ENCODE results near the gene CHST8.
"Not testable (repeated sequence)": the region's sequence is repeated elsewhere in the genome, so short reads cannot be mapped to it uniquely, and the experiment has no call there.

Gene CHST8

GRCh38 chr19:33693678-33694077, 71.9 kb downstream of the CHST8 start:
- DNase-seq = no peak

DNA sequence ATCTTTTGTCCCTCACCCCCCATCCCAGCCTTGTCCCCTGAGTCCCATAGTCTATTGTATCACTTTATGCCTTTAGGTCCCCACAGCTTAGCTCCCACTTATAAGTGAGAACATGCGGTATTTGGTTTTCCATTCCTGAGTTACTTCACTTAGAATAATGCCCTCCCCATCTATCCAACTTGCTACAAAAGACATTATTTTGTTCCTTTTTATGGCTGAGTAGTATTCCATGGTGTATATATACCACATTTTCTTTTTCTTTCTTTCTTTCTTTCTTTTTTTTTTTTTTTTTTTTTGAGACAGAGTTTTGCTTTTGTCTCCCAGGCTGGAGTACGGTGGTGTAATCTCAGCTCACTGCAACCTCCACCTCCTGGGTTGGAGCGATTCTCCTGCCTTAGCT, 73.8 kb downstream of the CHST8 start:
- not testable (repeated sequence) for DNase-seq

- no peak for DNase-seq
Measured at GRCh38 chr19:33697766-33698165, 76.0 kb downstream of the CHST8 start.

DNA sequence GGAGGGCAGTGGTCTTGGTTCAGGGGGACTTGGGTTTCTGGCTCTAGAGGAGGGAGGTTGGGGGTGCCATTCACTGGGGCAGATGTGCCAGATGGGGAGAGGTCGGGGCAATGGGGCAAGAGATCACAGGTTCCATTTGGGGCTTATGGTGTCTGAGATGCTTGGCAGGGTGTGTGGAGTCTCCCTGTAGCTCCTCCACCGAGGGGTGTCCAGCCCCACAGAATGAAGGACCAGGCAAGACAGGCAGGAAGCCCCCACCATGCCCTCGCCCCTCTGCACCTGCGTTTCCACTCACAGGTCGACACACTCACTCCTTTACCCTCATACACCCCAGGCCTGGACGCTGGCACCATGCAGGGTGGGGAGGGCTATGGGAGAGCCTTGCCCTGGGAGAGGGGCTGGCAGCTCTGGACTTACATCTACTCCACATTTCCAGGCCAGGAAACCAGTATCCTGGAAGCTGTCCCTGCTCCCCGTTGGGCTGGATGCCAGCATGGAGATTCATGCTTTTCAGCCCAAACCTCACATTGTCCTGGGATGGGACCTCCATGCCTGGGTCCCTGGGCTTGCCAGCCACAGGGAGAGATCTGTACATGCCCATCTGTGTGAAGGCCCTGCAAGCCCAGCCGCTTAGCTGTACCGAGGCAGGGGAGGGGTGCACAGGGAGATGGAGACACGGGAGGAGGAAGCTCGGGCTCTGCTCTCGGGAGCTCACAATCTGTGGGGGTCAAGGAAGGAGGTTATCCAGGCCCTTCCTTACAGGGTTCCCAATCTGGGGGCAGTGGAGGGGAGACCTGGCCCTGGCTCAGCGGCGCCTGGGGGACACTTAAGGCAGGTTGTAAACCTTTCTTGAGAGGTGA, 77.1 kb downstream of the CHST8 start:
- no peak for DNase-seq

DNA sequence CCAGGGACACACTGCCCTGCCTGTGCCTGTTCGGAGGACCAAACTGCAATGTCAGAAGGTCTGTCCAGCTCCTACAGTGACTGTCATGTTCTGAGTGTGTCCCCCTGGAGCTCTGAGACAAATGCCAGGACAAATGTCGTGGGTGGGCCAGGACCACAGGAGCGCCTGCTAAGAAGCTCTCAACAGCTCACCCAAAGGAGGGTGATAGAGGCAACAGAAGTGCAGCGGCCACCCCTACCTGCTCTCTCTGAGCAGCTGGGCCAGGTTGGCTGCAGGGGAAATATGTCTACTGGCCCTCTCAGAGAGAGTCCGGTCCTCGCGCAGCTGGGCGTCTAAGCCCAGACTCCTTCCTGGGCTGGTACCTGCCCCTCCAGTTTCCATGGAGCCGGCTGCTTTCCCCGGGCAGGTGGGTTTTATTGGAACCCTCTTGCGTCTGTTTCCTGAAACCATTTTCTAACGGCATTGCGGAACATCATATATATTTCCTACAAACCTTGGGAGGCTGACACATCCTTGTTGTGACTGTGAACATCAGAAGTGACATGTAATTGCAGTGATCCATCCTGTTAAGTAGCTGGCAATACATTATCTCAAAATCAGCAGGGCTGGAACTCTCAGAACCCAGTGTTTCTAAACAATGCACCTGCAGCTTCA, 78.1 kb downstream of the CHST8 start:
- no peak for DNase-seq

GRCh38 chr19:33700408-33701013, 78.8 kb downstream of the CHST8 start:
- no peak for DNase-seq

DNA sequence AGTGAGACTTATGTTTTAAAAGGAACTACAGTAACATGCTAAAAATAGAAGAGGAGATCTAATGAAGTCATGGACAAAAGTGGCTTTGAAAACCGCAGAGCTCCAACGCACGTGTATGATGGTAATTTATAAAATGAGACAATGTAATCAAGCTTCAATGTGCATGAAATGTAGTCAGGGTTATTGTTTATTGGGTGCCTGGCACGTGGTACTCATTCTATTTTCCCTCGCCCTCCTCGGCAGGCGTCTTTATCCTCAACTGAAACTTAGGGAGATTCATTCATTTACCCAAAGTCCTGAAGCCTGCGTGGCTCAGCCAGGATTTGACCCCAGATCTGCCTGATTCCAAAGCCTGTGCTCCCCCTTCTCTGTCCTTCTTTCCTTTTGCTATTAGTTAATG, 79.8 kb downstream of the CHST8 start:
- DNase-seq = no peak

- no peak for DNase-seq
Measured at GRCh38 chr19:33702606-33703437, 81.1 kb downstream of the CHST8 start.

DNA sequence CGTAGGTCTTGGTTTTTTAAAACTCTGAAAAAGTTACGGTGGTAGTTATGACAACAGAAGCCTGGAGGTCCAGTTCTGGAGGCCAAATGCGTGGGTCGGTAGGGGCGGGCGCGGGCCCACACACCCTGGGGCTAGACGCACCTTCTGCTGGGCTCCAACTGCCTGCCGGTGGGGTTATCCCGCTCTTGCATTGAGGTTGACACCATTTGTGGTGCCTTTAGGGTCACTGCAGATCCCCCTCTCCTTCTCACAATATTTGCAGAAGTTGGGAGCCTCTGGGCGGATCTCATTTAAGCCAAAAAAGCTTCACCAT, 81.6 kb downstream of the CHST8 start:
- DNase-seq = no peak

- DNase-seq = no peak
Measured at GRCh38 chr19:33703821-33704220, 82.1 kb downstream of the CHST8 start.

DNA sequence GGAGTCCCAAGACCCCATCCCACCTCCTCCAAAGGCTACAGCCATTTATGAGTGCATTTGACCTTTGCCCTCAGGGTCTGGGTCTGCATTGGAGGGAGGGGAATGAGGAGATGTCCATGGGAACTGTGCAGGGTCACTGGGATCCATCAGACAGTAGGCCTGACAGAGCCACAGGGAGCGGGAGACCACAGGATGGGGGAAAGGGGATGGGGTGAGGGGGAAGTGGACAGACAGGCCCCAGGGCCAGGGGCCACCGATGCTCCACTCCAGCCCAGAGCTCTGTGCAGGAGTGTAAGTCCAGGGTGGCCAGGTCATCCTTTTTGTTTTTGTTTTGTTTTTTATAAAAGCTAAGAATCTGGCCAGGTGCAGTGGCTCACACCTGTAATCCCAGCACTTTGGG, 82.5 kb downstream of the CHST8 start:
- DNase-seq = no peak

GRCh38 chr19:33705090-33705847, 83.5 kb downstream of the CHST8 start:
- no peak for DNase-seq

- DNase-seq = no peak
Measured at GRCh38 chr19:33705860-33706259, 84.1 kb downstream of the CHST8 start.

DNA sequence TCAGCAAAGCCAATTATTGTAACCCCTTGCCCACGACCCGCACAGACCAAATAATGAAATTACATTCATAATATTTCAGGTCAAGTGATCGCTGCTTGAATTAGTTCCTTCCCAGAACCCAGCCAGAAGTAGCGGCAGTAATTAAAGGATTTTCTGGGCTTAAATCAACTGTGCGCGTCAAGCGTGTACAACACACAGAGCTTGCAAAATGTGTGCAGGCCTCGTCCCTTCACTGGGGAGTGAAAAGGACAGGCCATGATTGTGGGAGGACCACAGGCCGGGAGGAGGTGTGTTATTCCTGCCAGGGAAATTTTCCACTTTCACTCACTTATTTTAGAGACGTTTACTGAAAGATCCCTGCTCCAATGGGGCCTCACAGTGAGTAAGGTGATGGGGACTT, 84.9 kb downstream of the CHST8 start:
- no peak for DNase-seq

- DNase-seq = no peak
Measured at GRCh38 chr19:33712268-33712667, 90.5 kb downstream of the CHST8 start.

DNA sequence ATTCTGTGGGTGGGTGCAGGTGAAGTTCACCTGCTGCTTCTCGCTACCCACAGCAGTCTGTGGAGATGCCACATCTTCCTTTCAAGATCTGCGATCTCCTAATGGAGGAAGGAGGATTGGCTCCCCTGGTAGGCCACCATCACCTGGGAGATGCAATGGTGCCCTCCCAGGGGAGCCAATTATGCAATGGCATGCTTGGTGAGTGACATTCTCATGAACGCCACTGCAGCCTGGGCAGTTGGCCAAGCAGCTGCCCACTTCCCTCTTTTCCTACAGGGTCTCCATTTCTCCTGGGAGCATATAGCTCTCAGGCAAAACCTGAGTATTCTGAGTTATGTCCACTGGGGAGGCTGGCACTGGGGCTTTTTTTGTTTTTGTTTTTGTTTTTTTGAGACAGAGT, 91.4 kb downstream of the CHST8 start:
- DNase-seq = no peak

- DNase-seq = no peak
Measured at GRCh38 chr19:33714149-33714548, 92.4 kb downstream of the CHST8 start.

DNA sequence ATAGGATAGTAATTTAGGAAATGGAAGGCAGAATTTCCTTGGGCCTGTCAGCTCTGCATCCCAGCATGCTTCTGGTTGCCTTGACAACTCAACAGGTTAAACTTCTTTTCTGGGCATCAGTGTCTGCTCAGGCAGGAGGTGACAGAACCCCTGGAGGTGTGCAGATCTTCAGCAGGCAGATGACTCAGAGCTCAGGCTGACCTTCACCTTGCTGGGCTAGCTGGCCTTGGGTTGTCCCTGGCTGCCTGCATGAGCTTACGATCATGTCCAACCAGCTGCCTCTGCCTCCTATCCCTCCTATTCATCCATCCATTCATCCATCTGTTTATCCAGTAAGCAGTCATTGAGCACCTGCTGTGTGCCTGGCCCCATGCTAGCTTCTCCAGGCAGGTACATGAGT, 93.7 kb downstream of the CHST8 start:
- DNase-seq = no peak

DNA sequence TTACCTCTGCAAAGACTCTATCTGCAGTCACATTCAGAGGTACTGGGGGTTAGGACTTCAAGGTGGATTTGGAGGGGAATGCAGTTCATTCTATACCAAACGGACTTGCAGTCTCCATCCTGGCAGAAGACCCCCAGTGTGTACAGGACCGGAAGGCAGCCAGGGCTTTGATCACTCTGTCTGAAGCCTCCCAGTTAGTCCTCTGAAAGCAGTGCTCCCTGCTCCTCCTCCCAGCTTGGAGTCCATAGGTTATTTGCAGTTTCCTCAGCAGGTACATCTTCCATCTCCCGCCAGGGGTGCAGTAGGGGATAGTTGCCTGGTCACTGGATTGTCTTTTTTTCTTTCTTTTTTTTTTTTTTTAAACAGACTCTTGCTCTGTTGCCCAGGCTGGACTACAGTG, 96.1 kb downstream of the CHST8 start:
- DNase-seq = no peak

DNA sequence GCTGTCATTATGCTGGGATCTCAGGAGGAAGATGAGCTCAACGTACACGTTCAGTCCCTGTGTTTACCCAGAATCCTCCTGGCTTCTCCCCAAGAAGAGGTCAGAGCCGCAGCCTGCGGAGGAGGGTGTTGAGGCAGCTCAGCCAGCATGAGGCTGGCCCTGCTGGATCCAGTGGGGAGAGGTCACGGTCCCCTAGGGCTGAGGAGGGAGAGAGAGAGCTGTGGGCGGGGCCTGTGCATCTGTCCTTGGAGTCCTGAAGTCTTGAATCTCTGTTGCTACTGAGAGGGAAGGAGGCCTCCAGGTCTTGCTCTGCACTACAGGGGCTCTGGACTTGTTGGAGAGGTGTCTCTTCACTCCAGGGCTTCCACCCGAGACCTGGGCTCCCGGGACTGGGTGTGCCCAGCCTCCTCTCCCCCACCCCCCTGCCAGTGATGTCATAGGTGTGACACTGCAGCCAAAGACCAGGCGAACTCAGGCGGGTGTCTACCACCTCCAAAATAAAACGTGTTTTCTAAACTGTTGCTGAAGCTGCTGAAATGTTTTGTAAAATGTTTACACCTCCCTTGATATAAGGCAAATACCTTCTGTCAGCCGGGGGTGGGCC, 97.0 kb downstream of the CHST8 start:
- DNase-seq = no peak

DNA sequence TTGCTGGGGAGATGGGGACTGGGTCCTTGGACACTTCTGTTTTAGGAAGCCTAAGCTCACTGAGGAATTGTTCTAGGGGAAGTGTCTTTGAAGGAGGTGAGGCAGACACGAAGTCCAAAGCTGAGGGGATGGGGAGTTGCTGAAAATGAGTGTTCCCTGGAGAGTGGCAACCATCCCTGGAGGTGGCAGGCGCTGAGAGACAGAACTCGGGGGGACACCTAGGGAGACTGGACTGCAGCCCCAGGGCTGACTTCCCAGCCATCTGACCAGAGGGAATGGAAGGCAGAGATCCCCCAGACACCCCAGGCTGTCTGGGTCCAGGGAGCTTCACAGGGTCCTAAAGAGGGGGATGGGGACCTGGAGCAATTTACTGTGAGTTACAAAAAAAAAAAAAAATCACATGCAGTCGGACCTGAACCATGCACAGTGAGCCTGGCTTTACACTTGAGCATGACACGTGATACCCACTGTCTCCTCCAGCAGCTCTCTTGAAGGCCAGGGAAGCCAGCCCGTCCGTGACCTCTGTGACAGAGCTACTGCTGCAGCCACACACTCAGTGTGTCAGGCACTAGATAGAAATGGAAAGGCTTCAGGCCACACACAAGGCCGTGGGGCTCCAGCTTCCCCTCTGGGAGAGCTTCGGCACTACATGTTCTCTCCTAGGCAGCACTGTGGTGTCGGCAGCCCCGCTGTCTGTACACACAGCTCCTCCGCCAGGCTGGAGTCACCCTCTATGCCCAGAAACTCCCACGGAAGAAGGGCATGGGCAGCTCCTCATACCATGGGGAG, 97.8 kb downstream of the CHST8 start:
- no peak for DNase-seq

DNA sequence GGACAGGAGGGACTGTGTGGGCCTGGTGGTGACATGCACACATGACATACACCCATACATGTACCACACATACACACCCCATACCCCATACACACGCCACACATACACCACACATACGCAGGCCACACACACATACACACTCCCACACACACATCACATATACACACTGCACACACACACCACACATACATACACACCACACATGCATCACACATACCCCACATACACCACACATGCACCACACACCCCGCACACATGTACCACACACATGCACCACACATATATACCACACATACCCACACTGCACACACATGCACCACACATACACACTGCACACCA, 98.4 kb downstream of the CHST8 start:
- no peak for DNase-seq
